ENCODE results near the gene GAB2.

GRCh38 chr11:78451371-78452150, 33.9 kb upstream of the GAB2 start:
- TF ChIP-seq POLR2A (IDR thresholded peaks at IDR 0.05; ENCODE audit: low read depth, low read length) (no peak), MAFK (IDR thresholded peaks at IDR 0.05; ENCODE audit: low read depth, low read length) (no peak), CEBPB (IDR thresholded peaks at IDR 0.05; ENCODE audit: low read depth, low read length) (no peak), CTCF (conservative IDR thresholded peaks at IDR 0.05; ENCODE audit: low read depth, low read length) (no peak), SMC3 (IDR thresholded peaks at IDR 0.05; ENCODE audit: low read depth, low read length) (no peak), RAD21 (IDR thresholded peaks at IDR 0.05; ENCODE audit: low read length) (no peak), USF2 (IDR thresholded peaks at IDR 0.05; ENCODE audit: low read depth, low read length) (no peak), RCOR1 (IDR thresholded peaks at IDR 0.05; ENCODE audit: insufficient replicate concordance, low read length) (no peak), FOS (IDR thresholded peaks at IDR 0.05; ENCODE audit: low read depth, low read length) (no peak), CHD1 (IDR thresholded peaks at IDR 0.05; ENCODE audit: low read depth, low read length) (no peak), RFX5 (IDR thresholded peaks at IDR 0.05; ENCODE audit: low read depth, low read length) (no peak), BHLHE40 (IDR thresholded peaks at IDR 0.05; ENCODE audit: low read depth, low read length) (no peak)

Data from IMR-90 (cell line).